Measurements from ENCODE around the gene CHIT1. TPM values are rescaled to one million over a fixed set of nuclear protein-coding genes. Genes with fewer than 3 reads are reported as not detected.

The CHIT1 gene
- total and polyA plus RNA-seq, 2 of the 13 experiments (the other 11 are each of a cell fraction or from before 2014, with no cell fraction given) = not detected

DNA sequence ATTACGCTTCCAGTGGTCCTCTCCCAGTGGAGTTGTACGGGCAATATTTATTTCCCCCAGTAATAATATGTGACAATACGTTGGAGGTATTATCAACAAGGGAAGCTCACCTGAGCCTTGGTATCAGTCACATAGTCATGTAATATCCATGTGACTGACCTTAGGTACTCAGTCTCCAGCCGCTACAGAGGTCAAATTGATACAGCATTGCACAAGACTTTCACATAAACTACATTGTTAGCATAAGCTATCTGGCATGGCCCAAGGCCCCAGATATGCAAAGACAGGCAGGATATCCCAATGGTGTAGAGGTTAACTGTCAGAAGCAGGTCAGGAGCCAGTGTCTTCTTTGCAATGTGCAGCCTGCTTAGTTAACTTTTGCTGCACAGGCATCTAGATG lies 15.3 kb upstream of the CHIT1 start (continued):
- TF ChIP-seq, protein P1, sequence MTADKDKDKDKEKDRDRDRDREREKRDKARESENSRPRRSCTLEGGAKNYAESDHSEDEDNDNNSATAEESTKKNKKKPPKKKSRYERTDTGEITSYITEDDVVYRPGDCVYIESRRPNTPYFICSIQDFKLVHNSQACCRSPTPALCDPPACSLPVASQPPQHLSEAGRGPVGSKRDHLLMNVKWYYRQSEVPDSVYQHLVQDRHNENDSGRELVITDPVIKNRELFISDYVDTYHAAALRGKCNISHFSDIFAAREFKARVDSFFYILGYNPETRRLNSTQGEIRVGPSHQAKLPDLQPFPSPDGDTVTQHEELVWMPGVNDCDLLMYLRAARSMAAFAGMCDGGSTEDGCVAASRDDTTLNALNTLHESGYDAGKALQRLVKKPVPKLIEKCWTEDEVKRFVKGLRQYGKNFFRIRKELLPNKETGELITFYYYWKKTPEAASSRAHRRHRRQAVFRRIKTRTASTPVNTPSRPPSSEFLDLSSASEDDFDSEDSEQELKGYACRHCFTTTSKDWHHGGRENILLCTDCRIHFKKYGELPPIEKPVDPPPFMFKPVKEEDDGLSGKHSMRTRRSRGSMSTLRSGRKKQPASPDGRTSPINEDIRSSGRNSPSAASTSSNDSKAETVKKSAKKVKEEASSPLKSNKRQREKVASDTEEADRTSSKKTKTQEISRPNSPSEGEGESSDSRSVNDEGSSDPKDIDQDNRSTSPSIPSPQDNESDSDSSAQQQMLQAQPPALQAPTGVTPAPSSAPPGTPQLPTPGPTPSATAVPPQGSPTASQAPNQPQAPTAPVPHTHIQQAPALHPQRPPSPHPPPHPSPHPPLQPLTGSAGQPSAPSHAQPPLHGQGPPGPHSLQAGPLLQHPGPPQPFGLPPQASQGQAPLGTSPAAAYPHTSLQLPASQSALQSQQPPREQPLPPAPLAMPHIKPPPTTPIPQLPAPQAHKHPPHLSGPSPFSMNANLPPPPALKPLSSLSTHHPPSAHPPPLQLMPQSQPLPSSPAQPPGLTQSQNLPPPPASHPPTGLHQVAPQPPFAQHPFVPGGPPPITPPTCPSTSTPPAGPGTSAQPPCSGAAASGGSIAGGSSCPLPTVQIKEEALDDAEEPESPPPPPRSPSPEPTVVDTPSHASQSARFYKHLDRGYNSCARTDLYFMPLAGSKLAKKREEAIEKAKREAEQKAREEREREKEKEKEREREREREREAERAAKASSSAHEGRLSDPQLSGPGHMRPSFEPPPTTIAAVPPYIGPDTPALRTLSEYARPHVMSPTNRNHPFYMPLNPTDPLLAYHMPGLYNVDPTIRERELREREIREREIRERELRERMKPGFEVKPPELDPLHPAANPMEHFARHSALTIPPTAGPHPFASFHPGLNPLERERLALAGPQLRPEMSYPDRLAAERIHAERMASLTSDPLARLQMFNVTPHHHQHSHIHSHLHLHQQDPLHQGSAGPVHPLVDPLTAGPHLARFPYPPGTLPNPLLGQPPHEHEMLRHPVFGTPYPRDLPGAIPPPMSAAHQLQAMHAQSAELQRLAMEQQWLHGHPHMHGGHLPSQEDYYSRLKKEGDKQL (CRISPR knock-in tag; IDR thresholded peaks at IDR 0.05; ENCODE audit: low read depth) = 0 out of 2 replicates have a peak, but pooled peaks have one; percentile 29
- no peak for TF ChIP-seq ZNF333 (CRISPR knock-in tag; IDR thresholded peaks at IDR 0.05; ENCODE audit: borderline replicate concordance)
- TF ChIP-seq, protein P2, sequence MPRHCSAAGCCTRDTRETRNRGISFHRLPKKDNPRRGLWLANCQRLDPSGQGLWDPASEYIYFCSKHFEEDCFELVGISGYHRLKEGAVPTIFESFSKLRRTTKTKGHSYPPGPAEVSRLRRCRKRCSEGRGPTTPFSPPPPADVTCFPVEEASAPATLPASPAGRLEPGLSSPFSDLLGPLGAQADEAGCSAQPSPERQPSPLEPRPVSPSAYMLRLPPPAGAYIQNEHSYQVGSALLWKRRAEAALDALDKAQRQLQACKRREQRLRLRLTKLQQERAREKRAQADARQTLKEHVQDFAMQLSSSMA (CRISPR knock-in tag; IDR thresholded peaks at IDR 0.05) = no peak
- TF ChIP-seq ELF1 (CRISPR knock-in tag; IDR thresholded peaks at IDR 0.05) = no peak
- no peak for TF ChIP-seq NRL (CRISPR knock-in tag; IDR thresholded peaks at IDR 0.05; ENCODE audit: borderline replicate concordance)
- no peak for TF ChIP-seq ZNF883 (CRISPR knock-in tag; IDR thresholded peaks at IDR 0.05; ENCODE audit: not compliant biosample characterization)
- TF ChIP-seq SAP130 (CRISPR knock-in tag; IDR thresholded peaks at IDR 0.05; ENCODE audit: low read depth) = peak; percentile 50
- TF ChIP-seq ELF3 (CRISPR knock-in tag; IDR thresholded peaks at IDR 0.05) = no peak
- no peak for TF ChIP-seq ZNF138 (CRISPR knock-in tag; IDR thresholded peaks at IDR 0.05; ENCODE audit: low read depth)
- TF ChIP-seq ZNF256 (CRISPR knock-in tag; conservative IDR thresholded peaks at IDR 0.05) = no peak
- TF ChIP-seq, protein P3, sequence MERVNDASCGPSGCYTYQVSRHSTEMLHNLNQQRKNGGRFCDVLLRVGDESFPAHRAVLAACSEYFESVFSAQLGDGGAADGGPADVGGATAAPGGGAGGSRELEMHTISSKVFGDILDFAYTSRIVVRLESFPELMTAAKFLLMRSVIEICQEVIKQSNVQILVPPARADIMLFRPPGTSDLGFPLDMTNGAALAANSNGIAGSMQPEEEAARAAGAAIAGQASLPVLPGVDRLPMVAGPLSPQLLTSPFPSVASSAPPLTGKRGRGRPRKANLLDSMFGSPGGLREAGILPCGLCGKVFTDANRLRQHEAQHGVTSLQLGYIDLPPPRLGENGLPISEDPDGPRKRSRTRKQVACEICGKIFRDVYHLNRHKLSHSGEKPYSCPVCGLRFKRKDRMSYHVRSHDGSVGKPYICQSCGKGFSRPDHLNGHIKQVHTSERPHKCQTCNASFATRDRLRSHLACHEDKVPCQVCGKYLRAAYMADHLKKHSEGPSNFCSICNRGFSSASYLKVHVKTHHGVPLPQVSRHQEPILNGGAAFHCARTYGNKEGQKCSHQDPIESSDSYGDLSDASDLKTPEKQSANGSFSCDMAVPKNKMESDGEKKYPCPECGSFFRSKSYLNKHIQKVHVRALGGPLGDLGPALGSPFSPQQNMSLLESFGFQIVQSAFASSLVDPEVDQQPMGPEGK (CRISPR knock-in tag; IDR thresholded peaks at IDR 0.05) = peak; percentile 23; the same call in 1 of the 2 replicates
- no peak for TF ChIP-seq ZNF335 (CRISPR knock-in tag; IDR thresholded peaks at IDR 0.05)
- TF ChIP-seq DMAP1 (CRISPR knock-in tag; IDR thresholded peaks at IDR 0.05) = no peak
- no peak for TF ChIP-seq SP2 (CRISPR knock-in tag; IDR thresholded peaks at IDR 0.05)
- TF ChIP-seq, protein P4, sequence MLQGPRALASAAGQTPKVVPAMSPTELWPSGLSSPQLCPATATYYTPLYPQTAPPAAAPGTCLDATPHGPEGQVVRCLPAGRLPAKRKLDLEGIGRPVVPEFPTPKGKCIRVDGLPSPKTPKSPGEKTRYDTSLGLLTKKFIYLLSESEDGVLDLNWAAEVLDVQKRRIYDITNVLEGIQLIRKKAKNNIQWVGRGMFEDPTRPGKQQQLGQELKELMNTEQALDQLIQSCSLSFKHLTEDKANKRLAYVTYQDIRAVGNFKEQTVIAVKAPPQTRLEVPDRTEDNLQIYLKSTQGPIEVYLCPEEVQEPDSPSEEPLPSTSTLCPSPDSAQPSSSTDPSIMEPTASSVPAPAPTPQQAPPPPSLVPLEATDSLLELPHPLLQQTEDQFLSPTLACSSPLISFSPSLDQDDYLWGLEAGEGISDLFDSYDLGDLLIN (CRISPR knock-in tag; IDR thresholded peaks at IDR 0.05; ENCODE audit: borderline replicate concordance) = no peak
- TF ChIP-seq, protein P5, sequence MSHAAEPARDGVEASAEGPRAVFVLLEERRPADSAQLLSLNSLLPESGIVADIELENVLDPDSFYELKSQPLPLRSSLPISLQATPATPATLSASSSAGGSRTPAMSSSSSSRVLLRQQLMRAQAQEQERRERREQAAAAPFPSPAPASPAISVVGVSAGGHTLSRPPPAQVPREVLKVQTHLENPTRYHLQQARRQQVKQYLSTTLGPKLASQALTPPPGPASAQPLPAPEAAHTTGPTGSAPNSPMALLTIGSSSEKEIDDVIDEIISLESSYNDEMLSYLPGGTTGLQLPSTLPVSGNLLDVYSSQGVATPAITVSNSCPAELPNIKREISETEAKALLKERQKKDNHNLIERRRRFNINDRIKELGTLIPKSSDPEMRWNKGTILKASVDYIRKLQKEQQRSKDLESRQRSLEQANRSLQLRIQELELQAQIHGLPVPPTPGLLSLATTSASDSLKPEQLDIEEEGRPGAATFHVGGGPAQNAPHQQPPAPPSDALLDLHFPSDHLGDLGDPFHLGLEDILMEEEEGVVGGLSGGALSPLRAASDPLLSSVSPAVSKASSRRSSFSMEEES (CRISPR knock-in tag; IDR thresholded peaks at IDR 0.05) = peak; percentile 77
- TF ChIP-seq ZNF282 (IDR thresholded peaks at IDR 0.05; ENCODE audit: partially characterized antibody) = no peak
- TF ChIP-seq SMARCE1 (IDR thresholded peaks at IDR 0.05; ENCODE audit: borderline replicate concordance) = no peak

Measured in HepG2 (cell line).